B cell (primary cell): ENCODE data around the gene EIF4ENIF1. TPM values are rescaled to one million over a fixed set of nuclear protein-coding genes. Genes with fewer than 3 reads are reported as not detected.

Experiments
- ATAC-seq: fragments of 200-7000 bp; cut with Tn5 transposase; one replicate; pipeline ENCODE4 v1.10.0; 2021; ENCODE audit warnings: low read depth, mild to moderate bottlenecking, moderate number of reproducible peaks, moderate library complexity
- CTCF ChIA-PET: fragments of 350-600 bp; sonication (Branson Sonifier 250); formaldehyde crosslinking; loops from one replicate; lab custom pipeline; 2021; ENCODE audit warnings: antibody characterized with exemption, inconsistent platforms; lab: Charles Lee
- POLR2A ChIA-PET: fragments of 350-600 bp; sonication (Branson Sonifier 250); formaldehyde crosslinking; loops from one replicate; lab custom pipeline; 2021; ENCODE audit warnings: antibody characterized with exemption; lab: Charles Lee
- DNase-seq: peaks from one replicate; pipeline ENCODE4 v3.0.0; 2013
- H2AFZ ChIP-seq: 2 replicates; pipeline ENCODE4 v1.6.1; 2012; ENCODE audit warnings: mild to moderate bottlenecking, low read depth, low read length; ENCODE audit not compliant: insufficient read depth, poor library complexity, severe bottlenecking
- H3K27ac ChIP-seq, 2 donors: 1 replicate in 1 of 2; 2 replicates in 1 of 2; pipeline ENCODE4 v1.5.1; 2012 to 2013; ENCODE audit warnings: low read length in 2 of 2, mild to moderate bottlenecking in 2 of 2, moderate library complexity in 1 of 2
- H3K27me3 ChIP-seq, 4 experiments: fragments of 200-600 bp in 1 of 4; sonication (generic) in 1 of 4; replicated peaks in 1 of 4; 1 replicate in 2 of 4; 2 replicates in 2 of 4; pipeline versions ENCODE4 v1.6.1 to v1.7.0; 2013 to 2016; ENCODE audit warnings: low read length in 3 of 4, mild to moderate bottlenecking in 2 of 4, mixed read lengths in 1 of 4, moderate library complexity in 1 of 4; ENCODE audit not compliant: insufficient read depth in 4 of 4, control insufficient read depth in 3 of 4; ENCODE audit errors: control extremely low read depth in 1 of 4
- H3K36me3 ChIP-seq, 2 experiments: replicated peaks in 1 of 2; 1 replicate in 1 of 2; 2 replicates in 1 of 2; pipeline versions ENCODE4 v1.6.1 to v1.7.1; 2013; ENCODE audit warnings: low read length in 1 of 2; ENCODE audit not compliant: insufficient read depth in 2 of 2, control insufficient read depth in 1 of 2; ENCODE audit errors: control extremely low read depth in 1 of 2, extremely low read depth in 1 of 2
- H3K4me1 ChIP-seq, 2 donors: fragments of 200-600 bp in 1 of 2; sonication (generic) in 1 of 2; 1 replicate in 1 of 2; 2 replicates in 1 of 2; pipeline versions ENCODE4 v1.5.1 to v1.6.1; 2013 to 2017; ENCODE audit warnings: low read length in 2 of 2; ENCODE audit not compliant: control insufficient read depth in 2 of 2, insufficient read depth in 2 of 2
- H3K4me2 ChIP-seq: replicated peaks from 2 replicates; pipeline ENCODE3; 2012; ENCODE audit warnings: mild to moderate bottlenecking, low read depth, low read length; ENCODE audit not compliant: poor library complexity, severe bottlenecking
- H3K4me3 ChIP-seq, 5 experiments: fragments of 200-600 bp in 1 of 5; sonication (generic) in 1 of 5; 1 replicate in 3 of 5; 2 replicates in 2 of 5; pipeline versions ENCODE4 v1.5.1 to v1.7.0; 2011 to 2016; ENCODE audit warnings: low read length in 4 of 5, mild to moderate bottlenecking in 4 of 5, low read depth in 2 of 5, control low read depth in 1 of 5, moderate library complexity in 1 of 5; ENCODE audit not compliant: insufficient read depth in 1 of 5; ENCODE audit errors: control extremely low read depth in 1 of 5, extremely low read depth in 1 of 5
- H3K79me2 ChIP-seq: fragments of 200-600 bp; sonication (generic); one replicate; pipeline ENCODE4 v1.6.0; 2016; ENCODE audit warnings: low read length; ENCODE audit not compliant: control insufficient read depth, insufficient read depth
- H3K9ac ChIP-seq: fragments of 200-600 bp; sonication (generic); 2 replicates; pipeline ENCODE4 v1.6.1; 2017; ENCODE audit warnings: mild to moderate bottlenecking, low read length, moderate library complexity
- H3K9me3 ChIP-seq, 3 donors: one replicate each; pipeline versions ENCODE4 v1.6.1 to v1.7.1; 2013; ENCODE audit warnings: low read length in 2 of 3; ENCODE audit not compliant: control insufficient read depth in 2 of 3, insufficient read depth in 1 of 3; ENCODE audit errors: control extremely low read depth in 1 of 3
- H4K20me1 ChIP-seq: 2 replicates; pipeline ENCODE4 v1.6.0; 2012; ENCODE audit warnings: mild to moderate bottlenecking, low read length; ENCODE audit not compliant: insufficient read depth, control insufficient read depth, poor library complexity, severe bottlenecking
- H3K27ac Mint-ChIP-seq: one replicate; pipeline ENCODE4 v1.8.0; 2021; ENCODE audit warnings: mixed read lengths
- H3K27me3 Mint-ChIP-seq: one replicate; pipeline ENCODE4 v1.8.0; 2021; ENCODE audit warnings: mixed read lengths
- H3K4me1 Mint-ChIP-seq: one replicate; pipeline ENCODE4 v1.8.0; 2021; ENCODE audit warnings: mixed read lengths
- H3K4me3 Mint-ChIP-seq: one replicate; pipeline ENCODE4 v1.8.0; 2021; ENCODE audit warnings: mixed read lengths
- H3K9me3 Mint-ChIP-seq: one replicate; pipeline ENCODE4 v1.8.0; 2022; ENCODE audit warnings: mixed read lengths; ENCODE audit not compliant: insufficient read depth
- CTCF ChIP-seq: fragments of 200-600 bp; IDR thresholded peaks from one replicate; pipeline ENCODE4 v1.8.0; 2022; ENCODE audit warnings: antibody characterized with exemption, mild to moderate bottlenecking
- EZH2 ChIP-seq: IDR thresholded peaks from 2 replicates; pipeline ENCODE4 v1.6.1; 2012; ENCODE audit warnings: borderline replicate concordance, low read depth, mild to moderate bottlenecking, moderate library complexity, low read length; ENCODE audit not compliant: insufficient read depth, poor library complexity, severe bottlenecking
- WGBS: methylation state at CpG from one replicate; pipeline ENCODE4 v1.1.5; 2013; ENCODE audit warnings: missing lambda C conversion rate; ENCODE audit not compliant: insufficient coverage; 5-methylcytosine and 5-hydroxymethylcytosine counted together
- intact Hi-C: fragments of 100-400 bp; cut with micrococcal nuclease; formaldehyde crosslinking; loops from one replicate; pipeline ENCODE4 v1.10.0; 2022
- polyA plus RNA-seq: library from polyadenylated mRNA; depleted of rRNA; stranded (reverse); fragments of >200 nt; gene quantifications from 2 replicates; pipeline ENCODE4 v1.2.3, GENCODE V29; 2012
- small RNA-seq: library from RNA; depleted of rRNA; stranded (forward); fragments of <200 nt; gene quantifications from one replicate; pipeline ENCODE3, GENCODE V24; 2012; ENCODE audit warnings: low replicate concordance, low read depth; ENCODE audit not compliant: insufficient read length
- total RNA-seq, 2 donors: library from RNA; stranded (reverse); fragments of 120-200 nt in 1 of 2; gene quantifications; 1 replicate in 1 of 2; 2 replicates in 1 of 2; pipeline versions ENCODE4 v1.2.3 to v1.2.4, GENCODE V29; 2013 to 2022

EIF4ENIF1 gene
- total and polyA plus RNA-seq, 2 donors (not counting 1 experiment from before 2014, with no cell fraction given), result 29.4 to 58.3 TPM

- no peaks in the 10 kb centered on the region for H3K36me3 ChIP-seq
- Mint-ChIP-seq H3K4me1 (peaks cover 2% of the 10 kb centered on the region), H3K27me3 (peaks cover 5% of the 10 kb centered on the region), H3K9me3 (no peaks in the 10 kb centered on the region), H3K27ac (no peak overlapping the region), H3K4me3 (no peak overlapping the region)
- TF ChIP-seq EZH2 (no peak), CTCF (no peak)
- peaks cover 1 to 8% (median 2%) of the 10 kb centered on the region in 3 donors for H3K9me3 ChIP-seq
- H3K4me2 ChIP-seq, result no peak overlapping the region
- no peaks in the 10 kb centered on the region for H3K79me2 ChIP-seq
- CTCF ChIA-PET, result no interaction called here
- peaks cover 3 to 5% of the 10 kb centered on the region in 2 donors for H3K4me1 ChIP-seq
- H3K27me3 ChIP-seq, result no peaks in the 10 kb centered on the region
- ATAC-seq (no peak), DNase-seq (no peak)
- POLR2A ChIA-PET, result no interaction called here
- no peak overlapping the region for H3K9ac ChIP-seq
- H3K4me3 ChIP-seq, result no peak overlapping the region
- intact Hi-C loops, result no loop called here
- no peak overlapping the region for H2AFZ ChIP-seq
- H3K27ac ChIP-seq, result no peak overlapping the region
- 94% methylated on average over 2 of the region's 2 CpGs for WGBS
- H4K20me1 ChIP-seq, result no peaks in the 10 kb centered on the region
Observed at GRCh38 chr22:31393893-31394292, 95.7 kb downstream of the EIF4ENIF1 start.

Small RNA genes within 50 kb of the gene (small RNA-seq; reads per million reads assigned to genes)
- gene AL096701.2 (not detected), gene RNU6-28P (not detected)

Other genes starting within 250 kb of the EIF4ENIF1 start
- 89.2 and 92.9 TPM in 2 replicates for gene PIK3IP1, start 197.4 kb downstream of the EIF4ENIF1 start, total RNA-seq
- 89.8 and 115 TPM in 2 replicates for gene PIK3IP1, start 197.4 kb downstream of the EIF4ENIF1 start, polyA plus RNA-seq
- gene PATZ1, start 143.5 kb downstream of the EIF4ENIF1 start, total RNA-seq, result 47.0 and 47.4 TPM in 2 replicates
- 35.1 and 35.6 TPM in 2 replicates for gene PATZ1, start 143.5 kb downstream of the EIF4ENIF1 start, polyA plus RNA-seq
- gene DRG1, start 90.2 kb downstream of the EIF4ENIF1 start, total RNA-seq, result 58.9 and 77.7 TPM in 2 replicates
- gene DRG1, start 90.2 kb downstream of the EIF4ENIF1 start, polyA plus RNA-seq, result 26.6 and 33.9 TPM in 2 replicates
- gene SFI1, start 6.7 kb upstream of the EIF4ENIF1 start, total RNA-seq, result 182 and 191 TPM in 2 replicates
- 80.2 and 104 TPM in 2 replicates for gene SFI1, start 6.7 kb upstream of the EIF4ENIF1 start, polyA plus RNA-seq
- gene PISD, start 172.4 kb upstream of the EIF4ENIF1 start, total RNA-seq, result 52.5 and 57.2 TPM in 2 replicates
- 29.8 and 35.6 TPM in 2 replicates for gene PISD, start 172.4 kb upstream of the EIF4ENIF1 start, polyA plus RNA-seq